K562 (cell line): ENCODE measurements around the gene WDR46. TPM values are rescaled to one million over a fixed set of nuclear protein-coding genes. Genes with fewer than 3 reads are reported as not detected.

ENCODE experiments used
- ARHGAP35 ChIP-seq: fragments of 450-650 bp; IDR thresholded peaks from 2 replicates; pipeline ENCODE4 v1.6.1; 2018; ENCODE audit not compliant: partially characterized antibody
- BCL6 ChIP-seq: fragments of 250-450 bp; sonication (Bioruptor Pico); IDR thresholded peaks from 2 replicates; pipeline ENCODE4 v1.4.0; 2020
- CC2D1A ChIP-seq: fragments of 450-650 bp; IDR thresholded peaks from 2 replicates; pipeline ENCODE4 v1.6.1; 2017; ENCODE audit warnings: mild to moderate bottlenecking
- CHD4 ChIP-seq: fragments of 200-600 bp; sonication (generic); IDR thresholded peaks from 3 replicates; pipeline ENCODE4 v1.6.1; 2012; ENCODE audit warnings: low read depth, mild to moderate bottlenecking, mixed read lengths, low read length, inconsistent platforms; ENCODE audit not compliant: insufficient read depth, insufficient replicate concordance, poor library complexity, severe bottlenecking
- E2F8 ChIP-seq: fragments of 450-650 bp; IDR thresholded peaks from 2 replicates; pipeline ENCODE4 v1.7.1; 2018; ENCODE audit warnings: mild to moderate bottlenecking, low read depth; ENCODE audit not compliant: partially characterized antibody
- GTF2F1 ChIP-seq: IDR thresholded peaks from 2 replicates; pipeline ENCODE4 v1.6.1; 2011; ENCODE audit warnings: low read depth, low read length, improper control_type of control experiment
- HBP1 ChIP-seq: fragments of 450-650 bp; formaldehyde crosslinking; IDR thresholded peaks from 2 replicates; pipeline ENCODE4 v1.4.0; 2022; ENCODE audit warnings: missing genetic modification characterization
- HDAC3 ChIP-seq: fragments of 450-650 bp; IDR thresholded peaks from 2 replicates; pipeline ENCODE4 v1.6.1; 2018; ENCODE audit warnings: borderline replicate concordance, mild to moderate bottlenecking, moderate library complexity; ENCODE audit not compliant: partially characterized antibody
- HMGN3 ChIP-seq: IDR thresholded peaks from 2 replicates; pipeline ENCODE4 v1.6.1; 2011; ENCODE audit warnings: borderline replicate concordance, low read depth, mild to moderate bottlenecking, mixed read lengths, low read length; ENCODE audit not compliant: insufficient read length; ENCODE audit errors: extremely low read depth
- KDM1A ChIP-seq, 2 experiments: fragments of 450-650 bp; IDR thresholded peaks; 2 replicates each; pipeline ENCODE4 v1.6.1; 2016; ENCODE audit warnings: mild to moderate bottlenecking in 2 of 2
- KDM2B ChIP-seq: fragments of 250-450 bp; sonication (Bioruptor Pico); IDR thresholded peaks from 2 replicates; pipeline ENCODE4 v1.8.0; 2021; ENCODE audit warnings: mild to moderate bottlenecking, moderate library complexity
- KHSRP ChIP-seq: fragments of 450-650 bp; IDR thresholded peaks from 2 replicates; pipeline ENCODE4 v1.6.1; 2017
- MEF2D ChIP-seq: conservative IDR thresholded peaks from 2 replicates; pipeline ENCODE4 v1.6.1; 2016; ENCODE audit warnings: low read depth, missing genetic modification characterization, missing compliant biosample characterization
- NONO ChIP-seq, 2 experiments: fragments of 200-400 bp in 1 of 2; fragments of 450-650 bp in 1 of 2; formaldehyde crosslinking in 1 of 2; IDR thresholded peaks; 2 replicates each; pipeline ENCODE4 v1.6.1; 2017; ENCODE audit warnings: low read depth in 2 of 2, mild to moderate bottlenecking in 2 of 2, moderate library complexity in 2 of 2, low read length in 1 of 2
- POLR3A ChIP-seq: IDR thresholded peaks from 2 replicates; pipeline ENCODE4 v1.6.1; 2011; ENCODE audit warnings: borderline replicate concordance, mild to moderate bottlenecking, moderate library complexity; ENCODE audit not compliant: insufficient read length, insufficient read depth; ENCODE audit errors: extremely low read depth
- PRMT5 ChIP-seq: sonication (generic); formaldehyde crosslinking; IDR thresholded peaks from 2 replicates; pipeline ENCODE4 v1.5.0; 2020; ENCODE audit warnings: missing genetic modification reagents
- RUNX1 ChIP-seq: sonication (generic); IDR thresholded peaks from 2 replicates; pipeline ENCODE4 v1.6.1; 2016; ENCODE audit warnings: antibody characterized with exemption, low read depth
- SIRT6 ChIP-seq: IDR thresholded peaks from one replicate; pipeline ENCODE4 v1.6.1; 2012; ENCODE audit warnings: low read depth, mild to moderate bottlenecking, control low read depth, inconsistent platforms, low read length, moderate library complexity
- SMARCC2 ChIP-seq: fragments of 450-650 bp; IDR thresholded peaks from 2 replicates; pipeline ENCODE4 v1.6.1; 2017; ENCODE audit warnings: antibody characterized with exemption, moderate library complexity, mild to moderate bottlenecking, low read depth
- SUPT5H ChIP-seq: fragments of 450-650 bp; IDR thresholded peaks from 2 replicates; pipeline ENCODE4 v1.6.1; 2016
- U2AF1 ChIP-seq: fragments of 200-400 bp; formaldehyde crosslinking; optimal IDR thresholded peaks from 2 replicates; pipeline ENCODE3; 2017; ENCODE audit warnings: mild to moderate bottlenecking, low read depth, low read length, moderate library complexity
- ZNF124 ChIP-seq: sonication (generic); formaldehyde crosslinking; IDR thresholded peaks from 2 replicates; pipeline ENCODE4 v1.8.1; 2022; ENCODE audit warnings: missing genetic modification reagents
- ZNF512 ChIP-seq: IDR thresholded peaks from 2 replicates; pipeline ENCODE4 v1.6.1; 2016; ENCODE audit warnings: missing genetic modification characterization, missing compliant biosample characterization
- polyA plus RNA-seq, 8 experiments: library from polyadenylated mRNA; depleted of rRNA in 4 of 8; stranded (reverse) in 5 of 8; unstranded in 3 of 8; fragments of >200 nt; fragmentation: Nextera tagmentation in 2 of 8; fragmentation: Illumina TruSeq in 1 of 8; extraction: Ambion mirVana in 2 of 8; extraction: Trizol in 1 of 8; gene quantifications; 2 replicates each; pipeline versions ENCODE4 v1.2.1 to v1.2.3, GENCODE V29; 2011 to 2014; ENCODE audit warnings: inconsistent platforms in 1 of 8, missing spikeins in 1 of 8
- total RNA-seq, 7 experiments: library from RNA; depleted of rRNA in 6 of 7; stranded (reverse); fragments of >200 nt in 6 of 7; fragmentation: Illumina TruSeq in 2 of 7; extraction: Trizol in 2 of 7; gene quantifications; 2 replicates each; pipeline versions ENCODE4 v1.2.1 to v1.2.3, GENCODE V29; 2011 to 2021; ENCODE audit warnings: low replicate concordance in 1 of 7

The WDR46 gene
- total and polyA plus RNA-seq, 9 of the 15 experiments (the other 6 are each of a cell fraction or from before 2014, with no cell fraction given): 8.9 to 146 (median 93.1) TPM

DNA sequence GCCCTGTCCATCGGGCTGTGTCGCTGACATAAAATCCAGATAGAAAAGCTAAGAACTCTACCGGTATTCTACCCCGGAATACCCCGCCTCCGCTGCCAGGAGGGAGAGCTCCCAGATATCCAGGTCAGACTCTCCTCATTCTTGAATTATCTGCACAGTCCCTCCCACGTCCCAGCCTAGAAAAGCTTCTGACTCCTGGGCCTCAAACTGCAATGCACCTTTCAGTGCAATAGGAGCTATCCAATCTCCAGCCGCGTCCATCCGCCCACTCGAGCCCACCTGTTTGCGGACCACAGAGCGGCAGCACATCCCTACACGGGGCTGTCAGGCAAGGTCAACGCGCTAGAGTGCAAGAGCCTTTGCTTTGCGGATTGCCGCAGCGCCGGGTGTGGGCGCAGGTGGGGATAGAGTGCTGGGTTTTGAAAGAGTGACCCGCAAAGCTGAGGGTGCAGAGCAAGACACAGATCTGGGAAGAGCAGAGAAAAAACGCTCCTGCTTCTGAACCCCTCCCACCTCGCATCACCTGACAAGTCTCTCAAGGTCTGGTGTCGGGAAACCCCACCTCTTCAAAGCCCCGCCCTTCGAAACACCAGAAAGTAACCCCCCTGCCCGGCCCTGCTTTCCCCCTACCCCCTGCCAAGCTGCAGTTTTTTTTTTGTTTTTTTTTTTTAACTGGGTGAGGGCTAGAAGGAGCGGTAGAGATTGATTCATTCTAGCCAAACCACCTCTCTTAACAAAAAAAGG, 23.5 kb upstream of the WDR46 start (continued):
- TF ChIP-seq POLR3A (no peak), SIRT6 (no peak), KHSRP (no peak), HMGN3 (no peak), KDM1A (IDR thresholded peaks at IDR 0.05) (no peak), HBP1 (CRISPR knock-in tag) (no peak), ARHGAP35 (no peak), ZNF124 (CRISPR knock-in tag) (no peak), BCL6 (CRISPR knock-in tag) (no peak), E2F8 (no peak), U2AF1 (no peak), CC2D1A (no peak), HDAC3 (no peak), MEF2D (no peak), GTF2F1 (no peak), PRMT5 (CRISPR knock-in tag) (no peak), CHD4 (no peak), NONO (IDR thresholded peaks at IDR 0.05; ENCODE audit: low read depth in 2 of 2, low read length in 1 of 2) (no peak), SUPT5H (no peak), KDM2B (CRISPR knock-in tag) (no peak), ZNF512 (tag) (no peak), SMARCC2 (no peak), RUNX1 (no peak)
